Kidney (tissue), 14 donors: ENCODE data around the gene LGI2. TPM values are rescaled to one million over a fixed set of nuclear protein-coding genes. Genes with fewer than 3 reads are reported as not detected.

Experiments
- DNase-seq, 5 donors: peaks; one replicate each; pipeline ENCODE4 v3.0.0-alpha.2; 2013 to 2020
- FAIRE-seq: peaks from 2 replicates; lab custom pipeline; 2012; peaks lifted over from hg19 to GRCh38; lab: Jason Lieb, UNC
- H3K27ac ChIP-seq, 2 donors: one replicate each; pipeline ENCODE4 v1.7.0; 2013; ENCODE audit warnings: low read depth in 2 of 2, low read length in 2 of 2, inconsistent platforms in 1 of 2
- H3K27me3 ChIP-seq: one replicate; pipeline ENCODE4 v1.7.1; 2013; ENCODE audit warnings: low read length, inconsistent platforms; ENCODE audit not compliant: control insufficient read depth, insufficient read depth
- H3K36me3 ChIP-seq, 3 donors: one replicate each; pipeline versions ENCODE4 v1.7.0 to v1.7.1; 2013; ENCODE audit warnings: low read length in 3 of 3, control low read depth in 1 of 3, inconsistent platforms in 1 of 3; ENCODE audit not compliant: insufficient read depth in 3 of 3, control insufficient read depth in 2 of 3
- H3K4me1 ChIP-seq, 3 donors: one replicate each; pipeline versions ENCODE4 v1.7.0 to v1.7.1; 2013; ENCODE audit warnings: low read length in 3 of 3, inconsistent platforms in 1 of 3, low read depth in 1 of 3; ENCODE audit not compliant: control insufficient read depth in 2 of 3, insufficient read depth in 2 of 3
- H3K4me3 ChIP-seq, 3 donors: one replicate each; pipeline versions ENCODE4 v1.7.0 to v1.8.1; 2013; ENCODE audit warnings: low read length in 3 of 3, control low read depth in 1 of 3, inconsistent platforms in 1 of 3
- H3K9ac ChIP-seq, 3 donors: one replicate each; pipeline versions ENCODE4 v1.7.0 to v1.7.1; 2013; ENCODE audit warnings: low read length in 3 of 3, control low read depth in 1 of 3, inconsistent platforms in 1 of 3
- H3K9me3 ChIP-seq, 3 donors: one replicate each; pipeline versions ENCODE4 v1.7.0 to v1.7.1; 2013; ENCODE audit warnings: low read length in 3 of 3, control low read depth in 1 of 3, inconsistent platforms in 1 of 3; ENCODE audit not compliant: control insufficient read depth in 2 of 3, insufficient read depth in 1 of 3
- intact Hi-C: fragments of 100-400 bp; cut with DNase I; formaldehyde crosslinking; loops from one replicate; pipeline ENCODE4 v1.11.1; 2022
- polyA plus RNA-seq: library from polyadenylated mRNA; stranded (reverse); fragments of 350-450 nt; fragmentation: Illumina TruSeq; extraction: RNeasy Lipid Tissue Mini Kit (QIAGEN cat#74804); gene quantifications from one replicate; pipeline ENCODE4 v1.2.3, GENCODE V29; 2014; ENCODE audit warnings: low read depth, low replicate concordance; ENCODE audit not compliant: insufficient read depth
- total RNA-seq: library from RNA; stranded (reverse); fragmentation: NEBNext Ultra II Directional; extraction: Animal tissue kit (Norgen Biotek cat#: 25700); gene quantifications from one replicate; pipeline ENCODE4 v1.2.1, GENCODE V29; 2021
- TF ChIP-seq, protein P1 (sequence below): IDR thresholded peaks from 3 replicates; pipeline ENCODE4 v1.5.1; 2012; ENCODE audit warnings: mild to moderate bottlenecking, moderate library complexity, borderline replicate concordance; ENCODE audit not compliant: insufficient read depth; ENCODE audit errors: extremely low read depth
- donor health status: control.
- donor health status: control.
- donor health status: control.
- donor health status: control.
- donor health status: control.
- donor health status: DM: yes; HTN: yes; CAD: no.
- donor health status: Normal renal cell carcinoma (clear cell type).

The LGI2 gene
- total and polyA plus RNA-seq, 2 donors from 2014 or later: 4.8 to 7.5 TPM

DNA sequence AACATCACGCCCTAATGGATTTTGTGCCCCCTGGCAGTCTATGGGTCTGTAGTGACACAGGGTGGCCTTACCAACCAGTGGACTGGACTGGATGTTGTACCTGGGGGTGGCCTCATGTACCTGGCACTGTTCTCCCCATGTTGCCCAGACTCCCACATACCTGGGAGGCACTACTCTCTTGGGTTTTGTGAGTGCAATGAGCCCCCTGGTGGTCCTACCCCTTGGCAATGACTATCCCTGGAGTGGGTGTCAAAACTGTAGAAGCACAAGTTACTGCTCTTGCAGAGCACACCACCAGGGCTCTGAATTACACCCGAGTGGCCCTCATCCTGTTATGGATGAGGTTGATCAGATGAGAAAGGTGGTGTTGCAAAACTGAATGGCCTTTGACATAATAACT is 60.1 kb downstream of the LGI2 start:
- Histone ChIP-seq H3K9ac (no peak overlapping the region), H3K27me3 (no peaks in the 10 kb centered on the region), H3K4me1 (peaks cover 0 to 8% (median 5%) of the 10 kb centered on the region in 3 donors), H3K36me3 (no peaks in the 10 kb centered on the region), H3K27ac (no peak overlapping the region), H3K4me3 (no peak overlapping the region), H3K9me3 (no peaks in the 10 kb centered on the region)
- intact Hi-C loops: no loop called here
- DNase-seq (no peak), FAIRE-seq (no peak)
- TF ChIP-seq, protein P1, sequence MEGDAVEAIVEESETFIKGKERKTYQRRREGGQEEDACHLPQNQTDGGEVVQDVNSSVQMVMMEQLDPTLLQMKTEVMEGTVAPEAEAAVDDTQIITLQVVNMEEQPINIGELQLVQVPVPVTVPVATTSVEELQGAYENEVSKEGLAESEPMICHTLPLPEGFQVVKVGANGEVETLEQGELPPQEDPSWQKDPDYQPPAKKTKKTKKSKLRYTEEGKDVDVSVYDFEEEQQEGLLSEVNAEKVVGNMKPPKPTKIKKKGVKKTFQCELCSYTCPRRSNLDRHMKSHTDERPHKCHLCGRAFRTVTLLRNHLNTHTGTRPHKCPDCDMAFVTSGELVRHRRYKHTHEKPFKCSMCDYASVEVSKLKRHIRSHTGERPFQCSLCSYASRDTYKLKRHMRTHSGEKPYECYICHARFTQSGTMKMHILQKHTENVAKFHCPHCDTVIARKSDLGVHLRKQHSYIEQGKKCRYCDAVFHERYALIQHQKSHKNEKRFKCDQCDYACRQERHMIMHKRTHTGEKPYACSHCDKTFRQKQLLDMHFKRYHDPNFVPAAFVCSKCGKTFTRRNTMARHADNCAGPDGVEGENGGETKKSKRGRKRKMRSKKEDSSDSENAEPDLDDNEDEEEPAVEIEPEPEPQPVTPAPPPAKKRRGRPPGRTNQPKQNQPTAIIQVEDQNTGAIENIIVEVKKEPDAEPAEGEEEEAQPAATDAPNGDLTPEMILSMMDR: no peak

GRCh38 chr4:24970191-24970590 is 60.6 kb downstream of the LGI2 start:
- Histone ChIP-seq H3K27me3 (no peaks in the 10 kb centered on the region), H3K36me3 (no peaks in the 10 kb centered on the region), H3K9me3 (no peaks in the 10 kb centered on the region), H3K4me3 (no peak overlapping the region), H3K4me1 (peaks cover 0 to 8% (median 5%) of the 10 kb centered on the region in 3 donors), H3K9ac (no peak overlapping the region), H3K27ac (no peak overlapping the region)
- intact Hi-C loops: no loop called here
- FAIRE-seq (no peak), DNase-seq (no peak)
- TF ChIP-seq, protein P1: no peak

GRCh38 chr4:24969486-24969885 is 61.3 kb downstream of the LGI2 start:
- Histone ChIP-seq H3K9me3 (no peaks in the 10 kb centered on the region), H3K36me3 (no peaks in the 10 kb centered on the region), H3K9ac (no peak overlapping the region), H3K4me3 (no peak overlapping the region), H3K27ac (no peak overlapping the region), H3K27me3 (no peaks in the 10 kb centered on the region), H3K4me1 (peaks cover 0 to 8% (median 5%) of the 10 kb centered on the region in 3 donors)
- TF ChIP-seq, protein P1: no peak
- DNase-seq (no peak), FAIRE-seq (no peak)
- intact Hi-C loops: no loop called here

DNA sequence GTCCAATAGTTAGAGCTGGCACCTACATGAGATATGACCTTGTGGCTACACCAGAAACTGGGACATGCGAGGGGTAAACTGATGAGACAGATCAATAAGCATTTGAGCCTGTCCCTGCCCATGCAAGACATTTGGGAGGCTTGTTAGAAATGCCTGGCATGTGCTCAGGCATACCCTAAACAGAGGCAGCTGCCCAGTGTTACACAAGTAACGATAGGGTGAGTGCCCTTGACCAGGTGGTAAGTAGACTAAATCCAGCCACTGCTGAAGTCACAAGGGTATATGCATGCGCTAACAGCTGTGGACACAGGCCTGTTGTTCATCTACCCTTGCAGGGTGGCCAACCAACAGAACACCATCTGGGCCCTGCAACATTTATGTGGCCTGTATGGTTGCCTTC is 61.8 kb downstream of the LGI2 start:
- no peak for FAIRE-seq
- TF ChIP-seq, protein P1: no peak
- peaks cover 0 to 8% (median 5%) of the 10 kb centered on the region in 3 donors for H3K4me1 ChIP-seq
- no peak overlapping the region for H3K27ac ChIP-seq
- no peak for DNase-seq
- H3K36me3 ChIP-seq: no peaks in the 10 kb centered on the region
- H3K27me3 ChIP-seq: no peaks in the 10 kb centered on the region
- H3K4me3 ChIP-seq: no peak overlapping the region
- intact Hi-C loops: no loop called here
- no peak overlapping the region for H3K9ac ChIP-seq
- H3K9me3 ChIP-seq: no peaks in the 10 kb centered on the region
